GM19193 (cell line): Measurements from ENCODE around the gene RERGL.

Source experiments
- POLR2A ChIP-seq: IDR thresholded peaks from 4 replicates; pipeline ENCODE4 v1.6.1; 2011; ENCODE audit not compliant: insufficient read depth, insufficient read length; ENCODE audit errors: extremely low read depth

The RERGL gene

GRCh38 chr12:18057051-18057450 lies 32.9 kb downstream of the RERGL start:
- no peak for TF ChIP-seq POLR2A

- no peak for TF ChIP-seq POLR2A
Measured at GRCh38 chr12:18054925-18055619, 34.9 kb downstream of the RERGL start.

GRCh38 chr12:18045446-18045992 lies 44.5 kb downstream of the RERGL start:
- TF ChIP-seq POLR2A = no peak
